Ovary (tissue), 3 donors: Measurements from ENCODE around the gene XYLT1.

Experiments
- CTCF ChIP-seq, 3 donors: fragments of 450-650 bp in 2 of 3; fragments of 200-600 bp in 1 of 3; IDR thresholded peaks; one replicate each; pipeline versions ENCODE4 v1.5.1 to v1.8.0; 2016 to 2022; ENCODE audit warnings: antibody characterized with exemption in 3 of 3, mild to moderate bottlenecking in 1 of 3
- EP300 ChIP-seq: sonication (generic); formaldehyde crosslinking; IDR thresholded peaks from one replicate; pipeline ENCODE4 v1.6.1; 2017; ENCODE audit warnings: antibody characterized with exemption
- POLR2A ChIP-seq: fragments of 450-650 bp; IDR thresholded peaks from one replicate; pipeline ENCODE4 v1.6.1; 2017; ENCODE audit warnings: antibody characterized with exemption, mild to moderate bottlenecking, moderate library complexity
- donor health status: DM: no; HTN: no; CAD: no.

DNA sequence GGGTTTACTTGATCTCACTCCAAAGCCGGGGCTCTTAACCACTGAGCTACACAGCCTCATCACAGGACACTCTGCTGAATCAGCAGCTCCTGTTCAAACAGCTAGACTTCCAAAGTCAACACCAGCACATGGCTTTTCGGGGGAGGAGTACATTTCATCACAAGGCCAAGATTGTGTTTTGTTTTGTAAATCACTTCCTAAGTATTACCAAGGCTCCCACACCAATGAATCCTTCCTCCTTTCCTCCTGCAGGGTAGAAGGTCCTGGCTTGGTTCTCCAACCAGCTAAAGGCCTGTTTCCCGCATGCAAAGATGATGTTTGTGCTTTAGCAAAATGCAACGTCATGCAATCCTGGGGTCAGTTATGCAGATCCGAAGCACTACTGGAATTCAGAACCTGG, 152.5 kb downstream of the XYLT1 start:
- TF ChIP-seq CTCF (IDR thresholded peaks at IDR 0.05) (no peak), POLR2A (no peak), EP300 (no peak)
